SK-N-SH (cell line): ENCODE results near the gene TERT. TPM values are rescaled to one million over a fixed set of nuclear protein-coding genes. Genes with fewer than 3 reads are reported as not detected.

ENCODE experiments used
- CTCF ChIA-PET: fragments of 300-600, 350-600 bp; formaldehyde crosslinking; extraction: SDS; loops from one replicate; lab custom pipeline; 2021; lab: Yijun Ruan, JAX
- POLR2A ChIA-PET: fragments of 350-600 bp; sonication (Branson Sonifier 250); formaldehyde crosslinking; extraction: SDS; loops from one replicate; lab custom pipeline; 2020; ENCODE audit warnings: antibody characterized with exemption, inconsistent platforms; lab: Yijun Ruan, JAX
- DNase-seq: peaks from one replicate; pipeline ENCODE4 v3.0.0; 2012
- H2AFZ ChIP-seq: fragments of 200-600 bp; sonication (generic); 2 replicates; pipeline ENCODE4 v1.8.1; 2016; ENCODE audit warnings: antibody characterized with exemption, mild to moderate bottlenecking, low read depth
- H3F3A ChIP-seq: fragments of 200-600 bp; sonication (generic); replicated peaks from 2 replicates; pipeline ENCODE3; 2016; ENCODE audit warnings: antibody characterized with exemption, mild to moderate bottlenecking; ENCODE audit not compliant: insufficient read depth
- H3K27ac ChIP-seq, 2 experiments: fragments of 200-500 bp in 1 of 2; fragments of 200-600 bp in 1 of 2; sonication (Bioruptor generic) in 1 of 2; sonication (generic), shearing (Covaris generic) in 1 of 2; 2 replicates each; pipeline versions ENCODE4 v1.5.1 to v1.6.1; 2014 to 2016; ENCODE audit warnings: low read depth in 2 of 2, inconsistent platforms in 1 of 2, low read length in 1 of 2, mild to moderate bottlenecking in 1 of 2, mixed read lengths in 1 of 2
- H3K27me3 ChIP-seq: fragments of 200-600 bp; sonication (generic), shearing (Covaris generic); 2 replicates; pipeline ENCODE4 v1.6.1; 2016; ENCODE audit warnings: mixed run types; ENCODE audit not compliant: insufficient read depth
- H3K36me3 ChIP-seq, 2 experiments: fragments of 200-500 bp in 1 of 2; fragments of 200-600 bp in 1 of 2; sonication (Bioruptor generic) in 1 of 2; sonication (generic) in 1 of 2; replicated peaks in 1 of 2; 2 replicates each; pipeline versions ENCODE3 to v1.5.1; 2014 to 2016; ENCODE audit warnings: low read length in 1 of 2, mild to moderate bottlenecking in 1 of 2; ENCODE audit not compliant: insufficient read depth in 2 of 2, control insufficient read depth in 1 of 2
- H3K4me1 ChIP-seq, 2 experiments: fragments of 200-500 bp in 1 of 2; fragments of 200-600 bp in 1 of 2; sonication (Bioruptor generic) in 1 of 2; sonication (generic), shearing (Covaris generic) in 1 of 2; 2 replicates each; pipeline versions ENCODE4 v1.5.1 to v1.6.1; 2014 to 2016; ENCODE audit warnings: low read depth in 1 of 2, low read length in 1 of 2, mixed run types in 1 of 2; ENCODE audit not compliant: insufficient read depth in 2 of 2, control insufficient read depth in 1 of 2
- H3K4me2 ChIP-seq: fragments of 200-600 bp; sonication (generic), shearing (Covaris generic); 2 replicates; pipeline ENCODE4 v1.6.1; 2017; ENCODE audit warnings: mixed run types
- H3K4me3 ChIP-seq, 2 experiments: fragments of 200-500 bp in 1 of 2; fragments of 200-600 bp in 1 of 2; sonication (Bioruptor generic) in 1 of 2; sonication (generic), shearing (Covaris generic) in 1 of 2; 2 replicates each; pipeline versions ENCODE4 v1.5.1 to v1.8.1; 2014 to 2016; ENCODE audit warnings: low read depth in 2 of 2, inconsistent platforms in 1 of 2, low read length in 1 of 2, mild to moderate bottlenecking in 1 of 2, mixed read lengths in 1 of 2, moderate library complexity in 1 of 2
- H3K79me2 ChIP-seq: fragments of 200-600 bp; sonication (generic); 2 replicates; pipeline ENCODE4 v1.8.1; 2017; ENCODE audit warnings: mild to moderate bottlenecking; ENCODE audit not compliant: insufficient read depth
- H3K9ac ChIP-seq: fragments of 200-600 bp; sonication (generic); 2 replicates; pipeline ENCODE4 v1.6.1; 2017; ENCODE audit warnings: mixed run types
- H3K9me2 ChIP-seq: fragments of 200-600 bp; sonication (generic); 2 replicates; pipeline ENCODE4 v1.6.1; 2017; ENCODE audit warnings: mixed run types
- H3K9me3 ChIP-seq: fragments of 200-600 bp; sonication (generic); 2 replicates; pipeline ENCODE4 v1.6.1; 2017; ENCODE audit warnings: mixed run types, mild to moderate bottlenecking, moderate library complexity
- H4K20me1 ChIP-seq: fragments of 200-600 bp; sonication (generic); 2 replicates; pipeline ENCODE4 v1.6.1; 2017; ENCODE audit warnings: mild to moderate bottlenecking, mixed run types; ENCODE audit not compliant: insufficient read depth
- ELF1 ChIP-seq: IDR thresholded peaks from 2 replicates; pipeline ENCODE4 v1.4.0; 2012
- EP300 ChIP-seq, 2 experiments: IDR thresholded peaks; 2 replicates each; pipeline versions ENCODE4 v1.4.0 to v1.6.1; 2012; ENCODE audit warnings: borderline replicate concordance in 1 of 2, low read depth in 1 of 2, low read length in 1 of 2
- FOXM1 ChIP-seq: IDR thresholded peaks from 2 replicates; pipeline ENCODE4 v1.4.0; 2012; ENCODE audit warnings: low read depth, mild to moderate bottlenecking
- RAD21 ChIP-seq: IDR thresholded peaks from 2 replicates; pipeline ENCODE4 v1.6.1; 2012; ENCODE audit warnings: mild to moderate bottlenecking, low read length
- RCOR1 ChIP-seq: fragments of 150-350 bp; IDR thresholded peaks from 2 replicates; pipeline ENCODE4 v1.6.1; 2017; ENCODE audit warnings: antibody characterized with exemption, low read length
- RXRA ChIP-seq: IDR thresholded peaks from 2 replicates; pipeline ENCODE4 v1.4.0; 2012; ENCODE audit warnings: low read depth, mild to moderate bottlenecking, borderline replicate concordance
- SIN3A ChIP-seq: IDR thresholded peaks from 2 replicates; pipeline ENCODE4 v1.6.1; 2012; ENCODE audit warnings: low read depth, mild to moderate bottlenecking, low read length, moderate library complexity, borderline replicate concordance
- TAF1 ChIP-seq: IDR thresholded peaks from 2 replicates; pipeline ENCODE4 v1.6.1; 2012; ENCODE audit warnings: low read depth, mild to moderate bottlenecking, low read length, moderate library complexity, borderline replicate concordance
- WGBS: methylation state at CpG from one replicate; pipeline ENCODE4 v1.1.6; 2017; ENCODE audit warnings: low lambda C conversion rate; 5-methylcytosine and 5-hydroxymethylcytosine counted together
- polyA plus RNA-seq, 3 experiments: library from polyadenylated mRNA; depleted of rRNA; stranded (reverse); fragments of >200 nt; gene quantifications; 2 replicates each; pipeline ENCODE4 v1.2.3, GENCODE V29; 2012
- TF ChIP-seq, protein P1 (sequence below): IDR thresholded peaks from 2 replicates; pipeline ENCODE4 v1.4.0; 2012; ENCODE audit warnings: low read depth, borderline replicate concordance
- TF ChIP-seq, protein P2 (sequence below): IDR thresholded peaks from 2 replicates; pipeline ENCODE4 v1.6.1; 2012; ENCODE audit warnings: mild to moderate bottlenecking, low read depth, low read length, moderate library complexity
- TF ChIP-seq, protein P3 (sequence below): fragments of 150-350 bp; IDR thresholded peaks from 2 replicates; pipeline ENCODE4 v1.6.1; 2017; ENCODE audit warnings: antibody characterized with exemption, low read length, low read depth, borderline replicate concordance

The TERT gene
- polyA plus RNA-seq, 1 of the 3 experiments (the other 2 are of a cell fraction), result 2.4 TPM

DNA sequence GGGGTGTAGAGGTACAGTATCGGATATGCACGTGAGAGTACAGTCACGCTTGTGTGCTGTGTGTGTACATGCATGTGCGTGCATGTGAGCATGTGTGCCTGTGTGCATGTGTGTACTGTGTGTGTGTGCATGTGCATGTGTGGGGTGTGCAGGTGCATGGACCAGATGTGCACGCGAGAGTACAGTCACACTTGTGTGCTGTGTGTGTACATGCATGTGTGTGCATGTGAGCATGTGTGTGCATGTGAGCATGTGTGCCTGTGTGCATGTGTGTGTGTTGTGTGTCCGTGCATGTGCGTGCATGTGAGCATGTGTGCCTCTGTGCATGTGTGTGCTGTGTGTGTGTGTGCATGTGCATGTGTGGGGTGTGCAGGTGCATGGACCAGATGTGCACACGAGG is 83.2 kb downstream of the TERT start:
- TF ChIP-seq SIN3A (no peak), TAF1 (no peak), EP300 (IDR thresholded peaks at IDR 0.05; ENCODE audit: borderline replicate concordance in 1 of 2, low read depth in 1 of 2, low read length in 1 of 2) (no peak), ELF1 (no peak), RCOR1 (no peak), RAD21 (no peak)
- TF ChIP-seq, protein P1, sequence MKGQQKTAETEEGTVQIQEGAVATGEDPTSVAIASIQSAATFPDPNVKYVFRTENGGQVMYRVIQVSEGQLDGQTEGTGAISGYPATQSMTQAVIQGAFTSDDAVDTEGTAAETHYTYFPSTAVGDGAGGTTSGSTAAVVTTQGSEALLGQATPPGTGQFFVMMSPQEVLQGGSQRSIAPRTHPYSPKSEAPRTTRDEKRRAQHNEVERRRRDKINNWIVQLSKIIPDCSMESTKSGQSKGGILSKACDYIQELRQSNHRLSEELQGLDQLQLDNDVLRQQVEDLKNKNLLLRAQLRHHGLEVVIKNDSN, result no peak
- TF ChIP-seq, protein P2, sequence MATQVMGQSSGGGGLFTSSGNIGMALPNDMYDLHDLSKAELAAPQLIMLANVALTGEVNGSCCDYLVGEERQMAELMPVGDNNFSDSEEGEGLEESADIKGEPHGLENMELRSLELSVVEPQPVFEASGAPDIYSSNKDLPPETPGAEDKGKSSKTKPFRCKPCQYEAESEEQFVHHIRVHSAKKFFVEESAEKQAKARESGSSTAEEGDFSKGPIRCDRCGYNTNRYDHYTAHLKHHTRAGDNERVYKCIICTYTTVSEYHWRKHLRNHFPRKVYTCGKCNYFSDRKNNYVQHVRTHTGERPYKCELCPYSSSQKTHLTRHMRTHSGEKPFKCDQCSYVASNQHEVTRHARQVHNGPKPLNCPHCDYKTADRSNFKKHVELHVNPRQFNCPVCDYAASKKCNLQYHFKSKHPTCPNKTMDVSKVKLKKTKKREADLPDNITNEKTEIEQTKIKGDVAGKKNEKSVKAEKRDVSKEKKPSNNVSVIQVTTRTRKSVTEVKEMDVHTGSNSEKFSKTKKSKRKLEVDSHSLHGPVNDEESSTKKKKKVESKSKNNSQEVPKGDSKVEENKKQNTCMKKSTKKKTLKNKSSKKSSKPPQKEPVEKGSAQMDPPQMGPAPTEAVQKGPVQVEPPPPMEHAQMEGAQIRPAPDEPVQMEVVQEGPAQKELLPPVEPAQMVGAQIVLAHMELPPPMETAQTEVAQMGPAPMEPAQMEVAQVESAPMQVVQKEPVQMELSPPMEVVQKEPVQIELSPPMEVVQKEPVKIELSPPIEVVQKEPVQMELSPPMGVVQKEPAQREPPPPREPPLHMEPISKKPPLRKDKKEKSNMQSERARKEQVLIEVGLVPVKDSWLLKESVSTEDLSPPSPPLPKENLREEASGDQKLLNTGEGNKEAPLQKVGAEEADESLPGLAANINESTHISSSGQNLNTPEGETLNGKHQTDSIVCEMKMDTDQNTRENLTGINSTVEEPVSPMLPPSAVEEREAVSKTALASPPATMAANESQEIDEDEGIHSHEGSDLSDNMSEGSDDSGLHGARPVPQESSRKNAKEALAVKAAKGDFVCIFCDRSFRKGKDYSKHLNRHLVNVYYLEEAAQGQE, result no peak
- no peaks in the 10 kb centered on the region for H3K9me2 ChIP-seq
- WGBS, result 58% methylated on average over 7 of the region's 9 CpGs
- H3K36me3 ChIP-seq, result no peaks in the 10 kb centered on the region
- H3F3A ChIP-seq, result no peaks in the 10 kb centered on the region
- no peak overlapping the region for H3K4me2 ChIP-seq
- H3K79me2 ChIP-seq, result no peaks in the 10 kb centered on the region
- CTCF ChIA-PET, result no interaction called here
- no peak overlapping the region for H2AFZ ChIP-seq
- H3K9me3 ChIP-seq, result no peaks in the 10 kb centered on the region
- H4K20me1 ChIP-seq, result no peaks in the 10 kb centered on the region
- POLR2A ChIA-PET, result no interaction called here
- no peak overlapping the region for H3K4me3 ChIP-seq
- no peak overlapping the region for H3K27ac ChIP-seq
- H3K27me3 ChIP-seq, result 0 out of 2 replicates have a peak, but pooled peaks cover 15% of the 10 kb centered on the region
- no peak for DNase-seq
- H3K9ac ChIP-seq, result no peak overlapping the region
- H3K4me1 ChIP-seq, result no peaks in the 10 kb centered on the region

DNA sequence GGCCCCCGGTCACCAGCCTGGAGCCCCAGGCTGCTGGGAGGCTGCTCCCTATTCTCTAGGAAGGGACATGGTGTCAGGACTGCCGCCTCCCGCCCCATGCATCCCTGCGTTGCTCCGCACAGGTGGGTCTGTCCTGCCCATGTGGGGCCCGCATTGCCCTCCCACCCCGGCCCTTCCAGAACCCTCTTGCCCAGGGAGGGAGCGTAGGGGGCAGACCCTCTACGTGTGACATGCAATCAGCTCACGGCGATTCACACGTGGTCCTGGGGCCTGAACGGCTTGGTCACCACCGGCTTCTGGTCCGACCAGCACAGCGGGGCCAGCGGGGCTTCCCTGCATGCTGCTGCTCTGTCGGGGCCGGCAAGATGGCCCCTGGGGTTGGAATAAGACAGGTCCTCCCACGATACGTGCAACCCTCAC is 84.0 kb downstream of the TERT start:
- no peaks in the 10 kb centered on the region for H3F3A ChIP-seq
- H3K27ac ChIP-seq, result no peak overlapping the region
- no peak overlapping the region for H3K4me2 ChIP-seq
- H3K36me3 ChIP-seq, result no peaks in the 10 kb centered on the region
- TF ChIP-seq RXRA (no peak), EP300 (IDR thresholded peaks at IDR 0.05; ENCODE audit: borderline replicate concordance in 1 of 2, low read depth in 1 of 2, low read length in 1 of 2) (no peak), FOXM1 (no peak), RAD21 (no peak)
- TF ChIP-seq, protein P3, sequence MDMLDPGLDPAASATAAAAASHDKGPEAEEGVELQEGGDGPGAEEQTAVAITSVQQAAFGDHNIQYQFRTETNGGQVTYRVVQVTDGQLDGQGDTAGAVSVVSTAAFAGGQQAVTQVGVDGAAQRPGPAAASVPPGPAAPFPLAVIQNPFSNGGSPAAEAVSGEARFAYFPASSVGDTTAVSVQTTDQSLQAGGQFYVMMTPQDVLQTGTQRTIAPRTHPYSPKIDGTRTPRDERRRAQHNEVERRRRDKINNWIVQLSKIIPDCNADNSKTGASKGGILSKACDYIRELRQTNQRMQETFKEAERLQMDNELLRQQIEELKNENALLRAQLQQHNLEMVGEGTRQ, result no peak
- H3K27me3 ChIP-seq, result peaks cover 23% of the 10 kb centered on the region; the same call in 1 of the 2 replicates
- no peak overlapping the region for H3K4me3 ChIP-seq
- H3K4me1 ChIP-seq, result no peaks in the 10 kb centered on the region
- POLR2A ChIA-PET, result no interaction called here
- DNase-seq, result no peak
- H3K9ac ChIP-seq, result no peak overlapping the region
- H3K9me2 ChIP-seq, result no peaks in the 10 kb centered on the region
- H4K20me1 ChIP-seq, result no peaks in the 10 kb centered on the region
- H3K9me3 ChIP-seq, result no peaks in the 10 kb centered on the region
- H2AFZ ChIP-seq, result no peak overlapping the region
- WGBS, result 40% methylated on average over 5 of the region's 21 CpGs
- CTCF ChIA-PET, result no interaction called here
- no peaks in the 10 kb centered on the region for H3K79me2 ChIP-seq
